HL-60 (cell line): ENCODE results near the gene CTNNA2.

Experiments used
- DNase-seq, 2 experiments: peaks; one replicate each; pipeline ENCODE4 v3.0.0-alpha.2; 2010 to 2020; ENCODE audit warnings: low read depth in 1 of 2, low spot score in 1 of 2
- H3K27ac ChIP-seq: fragments of 250-450 bp; sonication (Bioruptor Pico); replicated peaks from 2 replicates; pipeline ENCODE4 v1.5.1; 2020; ENCODE audit warnings: mild to moderate bottlenecking, moderate library complexity
- H3K27me3 ChIP-seq: fragments of 250-450 bp; sonication (Bioruptor Pico); 2 replicates; pipeline ENCODE4 v1.5.1; 2021; ENCODE audit warnings: mild to moderate bottlenecking, moderate library complexity; ENCODE audit not compliant: insufficient read depth, poor library complexity, severe bottlenecking
- H3K4me3 ChIP-seq: replicated peaks from 2 replicates; pipeline ENCODE4 v1.5.1; 2011; ENCODE audit warnings: mild to moderate bottlenecking, control low read depth, low read length; ENCODE audit not compliant: insufficient read depth
- GABPA ChIP-seq: IDR thresholded peaks from 2 replicates; pipeline ENCODE4 v1.6.1; 2012; ENCODE audit warnings: low read depth
- POLR2AphosphoS5 ChIP-seq: IDR thresholded peaks from 2 replicates; pipeline ENCODE4 v1.6.1; 2012; ENCODE audit warnings: low read depth
- SPI1 ChIP-seq: IDR thresholded peaks from 2 replicates; pipeline ENCODE4 v1.6.1; 2012; ENCODE audit warnings: low read depth, mild to moderate bottlenecking, borderline replicate concordance
- TF ChIP-seq, protein P1 (sequence below): IDR thresholded peaks from 2 replicates; pipeline ENCODE4 v1.6.1; 2012; ENCODE audit warnings: low read depth; ENCODE audit not compliant: insufficient replicate concordance
- TF ChIP-seq, protein P2 (sequence below): IDR thresholded peaks from one replicate; pipeline ENCODE4 v1.5.1; 2011; ENCODE audit warnings: low read length, control low read depth, inconsistent platforms; ENCODE audit not compliant: insufficient read depth

Gene CTNNA2

DNA sequence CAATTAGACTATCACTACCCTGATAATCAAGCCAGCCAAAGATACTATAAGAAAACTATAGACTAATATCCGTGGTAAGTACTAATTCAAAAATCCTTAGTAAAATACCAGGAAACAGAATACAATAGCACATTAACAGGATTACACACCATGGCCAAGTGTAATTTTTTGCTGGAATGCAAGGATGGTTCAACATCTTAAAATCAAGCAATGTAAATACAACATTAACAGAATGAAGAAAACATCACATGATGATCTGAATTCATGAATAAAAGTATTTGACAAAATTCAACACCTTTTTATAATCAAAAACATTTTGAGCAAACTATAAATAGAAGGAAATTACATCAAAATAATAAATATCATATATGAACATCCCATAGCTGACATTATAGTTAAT lies 1142.4 kb downstream of the CTNNA2 start:
- no peak overlapping the region for H3K27ac ChIP-seq
- DNase-seq, result no peak
- TF ChIP-seq POLR2AphosphoS5, result no peak
- no peaks in the 10 kb centered on the region for H3K27me3 ChIP-seq
- no peak overlapping the region for H3K4me3 ChIP-seq

DNA sequence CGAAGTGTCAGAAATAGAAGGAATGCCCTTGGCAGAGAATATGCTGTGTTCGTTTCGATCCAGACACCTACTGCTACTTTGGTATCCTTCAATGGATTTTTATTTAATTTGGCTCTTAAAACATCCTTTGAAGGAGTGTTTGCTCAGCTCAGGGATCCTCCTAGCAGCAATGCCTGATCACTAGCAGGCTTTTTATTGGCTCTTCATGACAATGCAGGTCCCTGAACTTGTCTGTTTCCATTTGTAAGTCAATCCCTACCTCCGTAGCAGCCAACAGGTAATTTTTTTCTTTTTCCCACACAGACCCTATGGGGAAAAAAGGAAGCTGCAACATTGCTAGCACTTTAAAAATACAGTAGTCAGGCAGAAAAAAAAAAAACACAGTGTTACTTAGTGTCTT lies 1157.9 kb downstream of the CTNNA2 start:
- Histone ChIP-seq H3K27ac (no peak overlapping the region), H3K4me3 (no peak overlapping the region), H3K27me3 (no peaks in the 10 kb centered on the region)
- TF ChIP-seq, protein P1, sequence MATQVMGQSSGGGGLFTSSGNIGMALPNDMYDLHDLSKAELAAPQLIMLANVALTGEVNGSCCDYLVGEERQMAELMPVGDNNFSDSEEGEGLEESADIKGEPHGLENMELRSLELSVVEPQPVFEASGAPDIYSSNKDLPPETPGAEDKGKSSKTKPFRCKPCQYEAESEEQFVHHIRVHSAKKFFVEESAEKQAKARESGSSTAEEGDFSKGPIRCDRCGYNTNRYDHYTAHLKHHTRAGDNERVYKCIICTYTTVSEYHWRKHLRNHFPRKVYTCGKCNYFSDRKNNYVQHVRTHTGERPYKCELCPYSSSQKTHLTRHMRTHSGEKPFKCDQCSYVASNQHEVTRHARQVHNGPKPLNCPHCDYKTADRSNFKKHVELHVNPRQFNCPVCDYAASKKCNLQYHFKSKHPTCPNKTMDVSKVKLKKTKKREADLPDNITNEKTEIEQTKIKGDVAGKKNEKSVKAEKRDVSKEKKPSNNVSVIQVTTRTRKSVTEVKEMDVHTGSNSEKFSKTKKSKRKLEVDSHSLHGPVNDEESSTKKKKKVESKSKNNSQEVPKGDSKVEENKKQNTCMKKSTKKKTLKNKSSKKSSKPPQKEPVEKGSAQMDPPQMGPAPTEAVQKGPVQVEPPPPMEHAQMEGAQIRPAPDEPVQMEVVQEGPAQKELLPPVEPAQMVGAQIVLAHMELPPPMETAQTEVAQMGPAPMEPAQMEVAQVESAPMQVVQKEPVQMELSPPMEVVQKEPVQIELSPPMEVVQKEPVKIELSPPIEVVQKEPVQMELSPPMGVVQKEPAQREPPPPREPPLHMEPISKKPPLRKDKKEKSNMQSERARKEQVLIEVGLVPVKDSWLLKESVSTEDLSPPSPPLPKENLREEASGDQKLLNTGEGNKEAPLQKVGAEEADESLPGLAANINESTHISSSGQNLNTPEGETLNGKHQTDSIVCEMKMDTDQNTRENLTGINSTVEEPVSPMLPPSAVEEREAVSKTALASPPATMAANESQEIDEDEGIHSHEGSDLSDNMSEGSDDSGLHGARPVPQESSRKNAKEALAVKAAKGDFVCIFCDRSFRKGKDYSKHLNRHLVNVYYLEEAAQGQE, result no peak
- no peak for TF ChIP-seq GABPA
- TF ChIP-seq POLR2AphosphoS5, result no peak
- TF ChIP-seq, protein P2, sequence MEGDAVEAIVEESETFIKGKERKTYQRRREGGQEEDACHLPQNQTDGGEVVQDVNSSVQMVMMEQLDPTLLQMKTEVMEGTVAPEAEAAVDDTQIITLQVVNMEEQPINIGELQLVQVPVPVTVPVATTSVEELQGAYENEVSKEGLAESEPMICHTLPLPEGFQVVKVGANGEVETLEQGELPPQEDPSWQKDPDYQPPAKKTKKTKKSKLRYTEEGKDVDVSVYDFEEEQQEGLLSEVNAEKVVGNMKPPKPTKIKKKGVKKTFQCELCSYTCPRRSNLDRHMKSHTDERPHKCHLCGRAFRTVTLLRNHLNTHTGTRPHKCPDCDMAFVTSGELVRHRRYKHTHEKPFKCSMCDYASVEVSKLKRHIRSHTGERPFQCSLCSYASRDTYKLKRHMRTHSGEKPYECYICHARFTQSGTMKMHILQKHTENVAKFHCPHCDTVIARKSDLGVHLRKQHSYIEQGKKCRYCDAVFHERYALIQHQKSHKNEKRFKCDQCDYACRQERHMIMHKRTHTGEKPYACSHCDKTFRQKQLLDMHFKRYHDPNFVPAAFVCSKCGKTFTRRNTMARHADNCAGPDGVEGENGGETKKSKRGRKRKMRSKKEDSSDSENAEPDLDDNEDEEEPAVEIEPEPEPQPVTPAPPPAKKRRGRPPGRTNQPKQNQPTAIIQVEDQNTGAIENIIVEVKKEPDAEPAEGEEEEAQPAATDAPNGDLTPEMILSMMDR, result no peak
- no peak for TF ChIP-seq SPI1
- no peak for DNase-seq

DNA sequence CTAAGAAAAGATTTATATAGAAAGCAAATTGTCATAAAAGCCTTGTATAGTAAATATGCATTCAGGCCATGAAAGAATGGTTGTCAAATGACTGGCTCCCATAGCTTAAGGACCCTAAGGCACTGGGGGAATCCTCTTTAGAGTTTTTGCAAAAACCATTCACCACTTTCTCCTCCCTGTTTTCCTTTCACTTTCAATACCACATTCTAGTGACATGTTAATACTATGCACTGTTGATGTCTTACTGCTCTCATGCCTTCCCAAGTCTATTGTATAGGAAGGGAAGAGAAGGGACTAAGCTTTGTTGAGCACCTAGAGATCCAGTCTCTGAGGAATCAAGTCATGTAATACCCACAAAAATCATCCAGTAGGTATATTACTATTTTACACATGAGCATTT lies 1174.7 kb downstream of the CTNNA2 start:
- H3K27me3 ChIP-seq, result no peaks in the 10 kb centered on the region
- TF ChIP-seq POLR2AphosphoS5 (no peak), SPI1 (no peak), GABPA (no peak)
- TF ChIP-seq, protein P1, result no peak
- TF ChIP-seq, protein P2, result no peak
- H3K4me3 ChIP-seq, result no peak overlapping the region
- H3K27ac ChIP-seq, result no peak overlapping the region
- no peak for DNase-seq

DNA sequence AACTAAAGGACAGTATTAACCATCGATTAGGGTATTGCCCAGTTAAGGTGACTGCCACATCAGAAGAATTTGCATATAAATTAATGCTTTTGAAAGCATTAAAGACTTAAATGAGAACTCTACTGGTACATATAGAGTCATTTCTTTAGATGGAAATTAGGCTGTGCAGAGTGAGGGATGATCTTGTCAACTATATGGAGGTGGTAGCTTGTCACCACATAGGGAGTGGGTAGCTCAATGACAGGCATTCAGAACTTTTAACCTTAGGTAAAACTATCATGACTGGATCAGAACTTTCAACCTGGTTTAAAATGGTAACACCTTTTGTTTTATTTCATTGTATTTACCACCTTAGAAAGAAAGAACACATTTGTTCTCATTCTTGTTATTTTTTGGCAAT lies 1176.3 kb downstream of the CTNNA2 start:
- no peak for TF ChIP-seq GABPA
- no peak for TF ChIP-seq SPI1
- TF ChIP-seq, protein P2, result no peak
- TF ChIP-seq POLR2AphosphoS5, result no peak
- TF ChIP-seq, protein P1, result no peak
- Histone ChIP-seq H3K27me3 (no peaks in the 10 kb centered on the region), H3K4me3 (no peak overlapping the region), H3K27ac (no peak overlapping the region)
- no peak for DNase-seq
